Naive thymus-derived CD4-positive, alpha-beta T cell (primary cell): Measurements from ENCODE around the gene TEAD2. TPM values are rescaled to one million over a fixed set of nuclear protein-coding genes. Genes with fewer than 3 reads are reported as not detected.

Experiments
- ATAC-seq: fragments of 150-1000 bp; cut with Tn5 transposase; 2 replicates; pipeline ENCODE4 v1.10.0; 2021; ENCODE audit warnings: mild to moderate bottlenecking, moderate library complexity
- CTCF ChIA-PET: fragments of 350-600 bp; sonication (Branson Sonifier 250); formaldehyde crosslinking; loops from one replicate; lab custom pipeline; 2021; ENCODE audit warnings: antibody characterized with exemption; lab: Charles Lee
- POLR2A ChIA-PET: fragments of 350-600 bp; sonication (Branson Sonifier 250); formaldehyde crosslinking; loops from one replicate; lab custom pipeline; 2021; ENCODE audit warnings: antibody characterized with exemption, inconsistent platforms; lab: Charles Lee
- DNase-seq, 9 donors: peaks; one replicate each; pipeline versions ENCODE4 v3.0.0 to v3.0.0-alpha.2; 2020 to 2022; ENCODE audit warnings: mixed read lengths in 1 of 9
- H3K27ac ChIP-seq: one replicate; pipeline ENCODE4 v1.7.0; 2013; ENCODE audit warnings: mild to moderate bottlenecking, low read depth, low read length, moderate library complexity
- H3K27me3 ChIP-seq, 2 donors: one replicate each; pipeline ENCODE4 v1.7.0; 2013; ENCODE audit warnings: low read length in 2 of 2, mild to moderate bottlenecking in 2 of 2, moderate library complexity in 2 of 2; ENCODE audit not compliant: control insufficient read depth in 2 of 2, insufficient read depth in 2 of 2
- H3K36me3 ChIP-seq, 3 experiments: 1 replicate in 2 of 3; 2 replicates in 1 of 3; pipeline ENCODE4 v1.7.0; 2013; ENCODE audit warnings: low read length in 3 of 3, mild to moderate bottlenecking in 3 of 3, moderate library complexity in 1 of 3; ENCODE audit not compliant: insufficient read depth in 3 of 3, control insufficient read depth in 2 of 3
- H3K4me1 ChIP-seq, 2 donors: one replicate each; pipeline ENCODE4 v1.7.0; 2013; ENCODE audit warnings: low read length in 2 of 2, mild to moderate bottlenecking in 2 of 2, moderate library complexity in 1 of 2; ENCODE audit not compliant: control insufficient read depth in 2 of 2, insufficient read depth in 2 of 2
- H3K4me3 ChIP-seq: 2 replicates; pipeline ENCODE4 v1.7.0; 2013; ENCODE audit warnings: mild to moderate bottlenecking, low read length
- H3K9me3 ChIP-seq, 3 experiments: 1 replicate in 2 of 3; 2 replicates in 1 of 3; pipeline ENCODE4 v1.7.0; 2013; ENCODE audit warnings: low read length in 3 of 3; ENCODE audit not compliant: control insufficient read depth in 2 of 3
- H3K27ac Mint-ChIP-seq, 9 donors: one replicate each; pipeline ENCODE4 v1.8.0; 2020 to 2022; ENCODE audit warnings: mixed read lengths in 9 of 9, mild to moderate bottlenecking in 8 of 9, moderate library complexity in 5 of 9, inconsistent platforms in 2 of 9
- H3K27me3 Mint-ChIP-seq, 5 donors: one replicate each; pipeline ENCODE4 v1.8.0; 2021 to 2022; ENCODE audit warnings: mixed read lengths in 5 of 5, mild to moderate bottlenecking in 1 of 5
- H3K36me3 Mint-ChIP-seq, 5 donors: one replicate each; pipeline ENCODE4 v1.8.0; 2020 to 2022; ENCODE audit warnings: mixed read lengths in 5 of 5, mild to moderate bottlenecking in 3 of 5, inconsistent platforms in 1 of 5
- H3K4me1 Mint-ChIP-seq, 7 donors: one replicate each; pipeline ENCODE4 v1.8.0; 2020 to 2022; ENCODE audit warnings: mixed read lengths in 7 of 7, mild to moderate bottlenecking in 3 of 7, inconsistent platforms in 1 of 7
- H3K4me3 Mint-ChIP-seq, 10 donors: one replicate each; pipeline ENCODE4 v1.8.0; 2020 to 2022; ENCODE audit warnings: mild to moderate bottlenecking in 10 of 10, mixed read lengths in 10 of 10, moderate library complexity in 6 of 10, inconsistent platforms in 2 of 10
- H3K9me3 Mint-ChIP-seq, 11 donors: one replicate each; pipeline ENCODE4 v1.8.0; 2020 to 2022; ENCODE audit warnings: mixed read lengths in 11 of 11, mild to moderate bottlenecking in 4 of 11, inconsistent platforms in 1 of 11, moderate library complexity in 1 of 11
- intact Hi-C, 2 donors: fragments of 100-400 bp; cut with micrococcal nuclease; formaldehyde crosslinking; loops; one replicate each; pipeline ENCODE4 v1.15.1; 2023
- polyA plus RNA-seq, 2 donors: library from polyadenylated mRNA; unstranded; fragments of 300-500 nt; fragmentation: Illumina TruSeq; gene quantifications; one replicate each; pipeline ENCODE4 v1.2.3, GENCODE V29; 2021
- total RNA-seq, 6 experiments: library from RNA in 5 of 6; stranded (reverse) in 5 of 6; gene quantifications; 1 replicate in 5 of 6; 2 replicates in 1 of 6; pipeline ENCODE4 v1.2.3 and lab custom pipeline; 2021 to 2026

The TEAD2 gene
- total and polyA plus RNA-seq, 7 experiments from 2014 or later: 0.29 TPM; not detected in 6

DNA sequence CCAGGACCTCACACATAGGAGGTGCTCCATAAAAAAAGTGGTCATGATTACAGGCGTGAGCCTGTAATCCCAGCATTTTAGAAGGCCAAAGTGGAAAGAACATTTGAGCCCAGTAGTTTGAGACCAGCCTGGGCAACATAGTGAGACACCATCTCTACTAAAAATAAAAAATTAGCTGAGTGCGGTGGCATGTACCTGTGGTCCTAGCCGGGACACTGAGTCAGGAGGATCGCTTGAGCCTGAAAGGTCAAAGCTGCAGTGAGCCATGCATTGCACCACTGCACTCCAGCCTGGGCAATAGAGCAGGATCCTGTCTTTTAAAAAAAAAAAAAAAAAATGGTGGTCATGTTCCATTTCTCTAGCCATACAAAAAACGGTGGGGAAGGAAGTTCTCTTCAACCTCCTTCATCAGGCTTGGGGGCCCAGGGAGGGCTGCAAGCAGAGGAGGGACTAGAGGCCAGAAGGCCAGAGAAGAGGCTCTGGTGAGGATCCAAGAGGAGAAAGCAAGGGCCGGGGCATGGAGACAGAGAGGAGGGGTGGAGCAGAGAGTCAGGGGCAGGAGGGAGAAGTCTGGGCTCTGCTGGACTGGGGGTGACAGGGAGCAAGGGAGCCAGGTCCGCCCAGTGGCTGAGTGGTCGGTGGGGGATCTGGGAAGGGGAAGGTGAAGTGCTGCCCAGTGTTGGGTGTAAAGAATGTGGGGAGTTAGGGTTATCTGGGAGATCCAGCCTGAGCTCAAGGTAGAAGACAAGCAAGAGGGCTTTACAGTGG lies 34.7 kb upstream of the TEAD2 start:
- peak overlapping the region in 2 of 10 donors; percentile 63 to 72 for H3K4me3 Mint-ChIP-seq
- ATAC-seq (no peak), DNase-seq (no peak)
- H3K27me3 Mint-ChIP-seq: peaks cover 0 to 3% (median 1%) of the 10 kb centered on the region in 5 donors
- intact Hi-C loops: no loop called here
- H3K4me3 ChIP-seq: no peak overlapping the region
- peaks cover 0 to 4% (median 0%) of the 10 kb centered on the region in 11 donors for H3K9me3 Mint-ChIP-seq
- no peaks in the 10 kb centered on the region for H3K36me3 ChIP-seq
- no peaks in the 10 kb centered on the region for H3K27me3 ChIP-seq
- CTCF ChIA-PET: interaction anchor here (0.7 kb wide), 1 partner anchor 343 kb away, joined by 4 read pairs; no protein-coding TSS in a partner anchor
- no peaks in the 10 kb centered on the region for H3K36me3 Mint-ChIP-seq
- H3K27ac ChIP-seq: no peak overlapping the region
- H3K4me1 ChIP-seq: peaks cover under 1 to 22% of the 10 kb centered on the region in 2 donors
- H3K4me1 Mint-ChIP-seq: peaks cover 18 to 31% (median 25%) of the 10 kb centered on the region in 7 donors
- no peaks in the 10 kb centered on the region for H3K9me3 ChIP-seq
- H3K27ac Mint-ChIP-seq: peak overlapping the region in 1 of 9 donors; percentile 36
- POLR2A ChIA-PET: interaction anchor here (1.2 kb wide), 1 partner anchor 14 kb away, joined by 6 read pairs; no protein-coding TSS in a partner anchor

- ATAC-seq (no peak), DNase-seq (no peak)
- H3K4me1 ChIP-seq: peaks cover 6 to 27% of the 10 kb centered on the region in 2 donors
- H3K4me1 Mint-ChIP-seq: peaks cover 19 to 37% (median 30%) of the 10 kb centered on the region in 7 donors
- CTCF ChIA-PET: interaction anchor here (0.7 to 0.8 kb wide), 2 partner anchors 75 to 344 kb away, joined by 3 to 4 read pairs; no protein-coding TSS in a partner anchor
- H3K36me3 ChIP-seq: no peaks in the 10 kb centered on the region
- H3K27ac ChIP-seq: no peak overlapping the region
- H3K4me3 Mint-ChIP-seq: no peak overlapping the region
- H3K27ac Mint-ChIP-seq: no peak overlapping the region
- H3K27me3 ChIP-seq: no peaks in the 10 kb centered on the region
- peaks cover 0 to 6% (median 3%) of the 10 kb centered on the region in 5 donors for H3K27me3 Mint-ChIP-seq
- peaks cover 0 to 4% (median 0%) of the 10 kb centered on the region in 11 donors for H3K9me3 Mint-ChIP-seq
- POLR2A ChIA-PET: interaction anchor here (0.7 to 0.8 kb wide), 2 partner anchors 16 to 47 kb away, joined by 3 to 4 read pairs; no protein-coding TSS in a partner anchor
- intact Hi-C loops: no loop called here
- H3K36me3 Mint-ChIP-seq: no peaks in the 10 kb centered on the region
- no peak overlapping the region for H3K4me3 ChIP-seq
- H3K9me3 ChIP-seq: no peaks in the 10 kb centered on the region
Measured at GRCh38 chr19:49395581-49396407, 33.6 kb upstream of the TEAD2 start.

GRCh38 chr19:49393881-49394280 lies 31.7 kb upstream of the TEAD2 start:
- ChIA-PET POLR2A (interaction anchor here (0.6 to 1.6 kb wide), 6 partner anchors 9 to 133 kb away, joined by 3 to 5 read pairs (median 3); no protein-coding TSS in a partner anchor), CTCF (interaction anchor here (0.7 to 3.4 kb wide), 6 partner anchors 18 to 82 kb away, joined by 3 to 28 read pairs (median 5); partner anchors contain the start of genes GFY and SLC17A7)
- H3K27me3 Mint-ChIP-seq: peaks cover 0 to 8% (median 3%) of the 10 kb centered on the region in 5 donors
- no peak overlapping the region for H3K27ac Mint-ChIP-seq
- peaks cover 0 to 4% (median 0%) of the 10 kb centered on the region in 11 donors for H3K9me3 Mint-ChIP-seq
- H3K36me3 ChIP-seq: no peaks in the 10 kb centered on the region
- peaks cover 6 to 24% of the 10 kb centered on the region in 2 donors for H3K4me1 ChIP-seq
- no peak overlapping the region for H3K4me3 Mint-ChIP-seq
- no peaks in the 10 kb centered on the region for H3K9me3 ChIP-seq
- H3K4me1 Mint-ChIP-seq: peaks cover 18 to 29% (median 25%) of the 10 kb centered on the region in 7 donors
- ATAC-seq (no peak), DNase-seq (no peak)
- no peaks in the 10 kb centered on the region for H3K36me3 Mint-ChIP-seq
- H3K4me3 ChIP-seq: no peak overlapping the region
- H3K27ac ChIP-seq: no peak overlapping the region
- no peaks in the 10 kb centered on the region for H3K27me3 ChIP-seq
- intact Hi-C loops: loop anchor here in 1 of 2 donors (5.0 kb wide), 1 partner anchor 288 kb away; no protein-coding TSS in a partner anchor

DNA sequence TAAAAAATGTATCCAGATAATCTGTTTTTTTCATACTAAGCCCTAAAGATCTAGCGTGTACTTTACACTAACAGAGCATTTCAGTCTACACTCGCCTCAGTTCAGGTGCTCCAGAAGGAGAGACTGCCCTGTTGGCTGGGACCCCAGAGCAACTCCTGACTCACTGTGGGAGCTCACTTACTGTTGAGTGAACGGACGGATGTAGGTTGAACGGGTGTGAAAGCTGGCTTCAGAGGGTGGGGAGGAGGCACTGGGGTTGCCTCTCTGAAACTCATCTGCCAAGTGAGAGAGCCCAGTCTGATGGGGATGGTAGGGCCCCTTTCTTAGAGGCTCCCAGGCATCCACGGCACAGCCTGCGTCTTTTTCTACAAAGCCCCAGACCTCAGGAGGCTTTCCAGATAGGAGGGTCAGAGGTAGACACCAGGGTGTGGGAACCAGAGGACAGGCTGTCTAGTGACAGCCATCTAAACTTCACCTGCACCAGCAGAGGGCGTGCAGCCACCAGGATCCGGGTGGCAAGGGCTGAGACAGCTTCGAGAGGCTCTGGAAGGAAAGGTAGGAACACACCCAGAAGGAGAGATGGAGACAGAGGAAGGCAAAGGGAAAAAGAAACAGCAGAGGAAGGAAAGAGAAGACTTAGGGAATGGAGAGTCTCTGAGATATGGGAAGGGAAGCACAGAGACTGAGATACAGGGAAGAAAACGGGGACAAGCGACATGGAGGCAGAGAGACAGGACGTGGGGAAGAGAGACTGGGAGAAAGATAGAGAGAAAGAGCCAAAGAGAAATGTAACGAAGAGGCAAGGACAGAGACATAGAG lies 29.6 kb upstream of the TEAD2 start:
- peak overlapping the region in 2 of 10 donors; percentile 3 to 51 for H3K4me3 Mint-ChIP-seq
- H3K9me3 ChIP-seq: no peaks in the 10 kb centered on the region
- ATAC-seq: peak; percentile 89
- no peak overlapping the region for H3K4me3 ChIP-seq
- no peak overlapping the region for H3K27ac ChIP-seq
- peaks cover 6 to 26% (median 10%) of the 10 kb centered on the region in 7 donors for H3K4me1 Mint-ChIP-seq
- H3K9me3 Mint-ChIP-seq: peaks cover 0 to 2% (median 0%) of the 10 kb centered on the region in 11 donors
- ChIA-PET POLR2A (interaction anchor here (0.6 to 2.0 kb wide), 13 partner anchors 10 to 256 kb away, joined by 3 to 13 read pairs (median 3); partner anchors contain the start of genes CD37 and PIH1D1), CTCF (interaction anchor here (0.6 to 3.4 kb wide), 20 partner anchors 9 to 287 kb away, joined by 3 to 28 read pairs (median 4); partner anchors contain the start of genes ALDH16A1, FLT3LG, PIH1D1 and SLC17A7)
- no peaks in the 10 kb centered on the region for H3K27me3 ChIP-seq
- no peaks in the 10 kb centered on the region for H3K36me3 ChIP-seq
- DNase-seq: peak; percentile 61 to 82 (median 74)
- intact Hi-C loops: loop anchor here (1.0 to 5.0 kb wide), 8 partner anchors 30 to 291 kb away; no protein-coding TSS in a partner anchor
- no peaks in the 10 kb centered on the region for H3K36me3 Mint-ChIP-seq
- peaks cover 7 to 13% of the 10 kb centered on the region in 2 donors for H3K4me1 ChIP-seq
- peak overlapping the region in 6 of 9 donors; percentile 1 to 84 (median 54) for H3K27ac Mint-ChIP-seq
- H3K27me3 Mint-ChIP-seq: peaks cover 0 to 11% (median 3%) of the 10 kb centered on the region in 5 donors

GRCh38 chr19:49390929-49391359 lies 28.7 kb upstream of the TEAD2 start:
- CTCF ChIA-PET: interaction anchor here (0.6 to 3.4 kb wide), 14 partner anchors 10 to 285 kb away, joined by 3 to 28 read pairs (median 6); partner anchors contain the start of genes ALDH16A1, FLT3LG, PIH1D1 and SLC17A7
- Mint-ChIP-seq H3K27me3 (peaks cover 0 to 11% (median 3%) of the 10 kb centered on the region in 5 donors), H3K36me3 (no peaks in the 10 kb centered on the region), H3K4me1 (peaks cover 6 to 26% (median 10%) of the 10 kb centered on the region in 7 donors), H3K9me3 (peaks cover 0 to 2% (median 0%) of the 10 kb centered on the region in 11 donors), H3K4me3 (no peak overlapping the region), H3K27ac (peak overlapping the region in 2 of 9 donors; percentile 55 to 70)
- POLR2A ChIA-PET: interaction anchor here (0.6 to 2.0 kb wide), 9 partner anchors 29 to 86 kb away, joined by 3 to 13 read pairs (median 3); partner anchors contain the start of genes CD37 and PIH1D1
- H3K36me3 ChIP-seq: no peaks in the 10 kb centered on the region
- no peak overlapping the region for H3K27ac ChIP-seq
- H3K4me1 ChIP-seq: peaks cover 7 to 13% of the 10 kb centered on the region in 2 donors
- no peak for ATAC-seq
- no peak for DNase-seq
- no peak overlapping the region for H3K4me3 ChIP-seq
- H3K27me3 ChIP-seq: no peaks in the 10 kb centered on the region
- intact Hi-C loops: loop anchor here in 1 of 2 donors (5.0 kb wide), 1 partner anchor 291 kb away; no protein-coding TSS in a partner anchor
- H3K9me3 ChIP-seq: no peaks in the 10 kb centered on the region
